NCI-H2196 (cell line): ENCODE results near the gene BATF.

Source experiments
- DNase-seq: peaks from one replicate; lab custom pipeline; 2025; ENCODE audit not compliant: unreplicated experiment; lab: John Stamatoyannopoulos, UW

BATF gene

GRCh38 chr14:75591987-75592575, 69.8 kb downstream of the BATF start:
- DNase-seq, result no peak

GRCh38 chr14:75595226-75595625, 73.0 kb downstream of the BATF start:
- no peak for DNase-seq
